Measurements from ENCODE around the gene FAAP24.

DNA sequence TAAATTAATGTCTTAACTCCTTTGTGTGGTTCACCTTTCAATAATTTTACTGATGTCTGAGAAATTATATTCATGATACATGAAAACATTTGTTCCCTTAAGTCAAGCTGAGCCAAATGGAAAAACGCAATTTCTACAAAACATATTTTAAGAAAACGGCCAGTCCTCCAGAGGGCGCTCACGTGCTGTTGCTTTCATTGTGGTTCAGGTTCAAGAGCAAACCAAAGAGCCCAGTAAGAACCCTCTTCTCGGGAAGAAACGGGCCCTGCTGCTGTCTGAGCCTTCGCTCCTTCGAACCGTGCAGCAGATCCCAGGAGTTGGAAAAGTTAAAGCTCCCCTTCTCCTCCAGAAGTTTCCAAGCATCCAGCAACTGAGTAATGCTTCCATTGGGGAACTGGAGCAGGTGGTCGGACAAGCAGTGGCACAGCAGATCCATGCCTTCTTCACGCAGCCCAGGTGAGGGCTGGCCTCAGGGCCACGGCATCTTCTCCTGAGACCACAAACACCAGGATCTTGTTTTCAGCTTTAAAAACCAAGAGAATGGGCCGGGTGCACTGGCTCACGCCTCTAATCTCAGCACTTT is 4.3 kb downstream of the FAAP24 start:
- TF ChIP-seq, protein P1, sequence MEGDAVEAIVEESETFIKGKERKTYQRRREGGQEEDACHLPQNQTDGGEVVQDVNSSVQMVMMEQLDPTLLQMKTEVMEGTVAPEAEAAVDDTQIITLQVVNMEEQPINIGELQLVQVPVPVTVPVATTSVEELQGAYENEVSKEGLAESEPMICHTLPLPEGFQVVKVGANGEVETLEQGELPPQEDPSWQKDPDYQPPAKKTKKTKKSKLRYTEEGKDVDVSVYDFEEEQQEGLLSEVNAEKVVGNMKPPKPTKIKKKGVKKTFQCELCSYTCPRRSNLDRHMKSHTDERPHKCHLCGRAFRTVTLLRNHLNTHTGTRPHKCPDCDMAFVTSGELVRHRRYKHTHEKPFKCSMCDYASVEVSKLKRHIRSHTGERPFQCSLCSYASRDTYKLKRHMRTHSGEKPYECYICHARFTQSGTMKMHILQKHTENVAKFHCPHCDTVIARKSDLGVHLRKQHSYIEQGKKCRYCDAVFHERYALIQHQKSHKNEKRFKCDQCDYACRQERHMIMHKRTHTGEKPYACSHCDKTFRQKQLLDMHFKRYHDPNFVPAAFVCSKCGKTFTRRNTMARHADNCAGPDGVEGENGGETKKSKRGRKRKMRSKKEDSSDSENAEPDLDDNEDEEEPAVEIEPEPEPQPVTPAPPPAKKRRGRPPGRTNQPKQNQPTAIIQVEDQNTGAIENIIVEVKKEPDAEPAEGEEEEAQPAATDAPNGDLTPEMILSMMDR (IDR thresholded peaks at IDR 0.05; ENCODE audit: low read depth, low read length), result peak; percentile 48
- TF ChIP-seq POLR2A (IDR thresholded peaks at IDR 0.05; ENCODE audit: extremely low read depth, insufficient read length), result no peak
- no peak for TF ChIP-seq MYC (IDR thresholded peaks at IDR 0.05; ENCODE audit: low read depth, low read length)
- TF ChIP-seq, protein P2, sequence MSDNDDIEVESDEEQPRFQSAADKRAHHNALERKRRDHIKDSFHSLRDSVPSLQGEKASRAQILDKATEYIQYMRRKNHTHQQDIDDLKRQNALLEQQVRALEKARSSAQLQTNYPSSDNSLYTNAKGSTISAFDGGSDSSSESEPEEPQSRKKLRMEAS (IDR thresholded peaks at IDR 0.05; ENCODE audit: low read depth, low read length), result peak; percentile 41; the same call in 1 of the 2 replicates
